Loucy (cell line): ENCODE measurements around the gene CBLC.
A peak's percentile ranks its signal among the peaks of the same experiment; 100 is the strongest.

Experiments used
- H2AFZ ChIP-seq: fragments of 200-600 bp; sonication (generic); 2 replicates; pipeline ENCODE4 v1.6.0; 2016; ENCODE audit warnings: antibody characterized with exemption, mild to moderate bottlenecking, low read length, moderate library complexity
- H3F3A ChIP-seq: fragments of 200-600 bp; 2 replicates; pipeline ENCODE4 v1.6.0; 2016; ENCODE audit warnings: antibody characterized with exemption, low read depth, mild to moderate bottlenecking
- H3K27me3 ChIP-seq: fragments of 200-600 bp; sonication (generic); 2 replicates; pipeline ENCODE4 v1.6.1; 2014; ENCODE audit warnings: low read length, mild to moderate bottlenecking; ENCODE audit not compliant: insufficient read depth, poor library complexity, severe bottlenecking
- H3K36me3 ChIP-seq: fragments of 200-600 bp; sonication (generic); 2 replicates; pipeline ENCODE4 v1.6.1; 2016; ENCODE audit warnings: low read length; ENCODE audit not compliant: insufficient read depth
- H3K4me1 ChIP-seq: fragments of 200-600 bp; sonication (generic); 2 replicates; pipeline ENCODE4 v1.5.1; 2014; ENCODE audit warnings: low read length, mild to moderate bottlenecking; ENCODE audit not compliant: insufficient read depth, poor library complexity, severe bottlenecking
- H3K4me2 ChIP-seq: fragments of 200-600 bp; sonication (generic); 2 replicates; pipeline ENCODE4 v1.6.0; 2014; ENCODE audit warnings: antibody characterized with exemption, low read length, low read depth, mild to moderate bottlenecking; ENCODE audit not compliant: poor library complexity, severe bottlenecking
- H3K4me3 ChIP-seq: fragments of 200-600 bp; sonication (generic); 2 replicates; pipeline ENCODE4 v1.5.1; 2014; ENCODE audit warnings: low read length, mild to moderate bottlenecking, mixed read lengths; ENCODE audit not compliant: poor library complexity, severe bottlenecking
- H3K79me2 ChIP-seq: fragments of 200-600 bp; sonication (generic); 2 replicates; pipeline ENCODE4 v1.6.1; 2014; ENCODE audit warnings: low read length; ENCODE audit not compliant: insufficient read depth
- H3K9ac ChIP-seq: fragments of 200-600 bp; sonication (generic); 2 replicates; pipeline ENCODE4 v1.6.0; 2014; ENCODE audit warnings: mild to moderate bottlenecking, low read depth, low read length, moderate library complexity; ENCODE audit not compliant: poor library complexity, severe bottlenecking
- H3K9me2 ChIP-seq: fragments of 200-600 bp; sonication (generic); replicated peaks from 2 replicates; pipeline ENCODE4 v1.6.1; 2016; ENCODE audit warnings: low read depth, low read length, mixed read lengths
- H3K9me3 ChIP-seq: fragments of 200-600 bp; sonication (generic); 2 replicates; pipeline ENCODE4 v1.6.1; 2014; ENCODE audit warnings: mild to moderate bottlenecking, antibody characterized with exemption, low read length, low read depth; ENCODE audit not compliant: insufficient read depth
- H4K20me1 ChIP-seq: fragments of 200-600 bp; sonication (generic); 2 replicates; pipeline ENCODE4 v1.6.0; 2014; ENCODE audit warnings: antibody characterized with exemption, low read length, mild to moderate bottlenecking; ENCODE audit not compliant: insufficient read depth, poor library complexity, severe bottlenecking
- EZH2phosphoT487 ChIP-seq: fragments of 200-600 bp; IDR thresholded peaks from 2 replicates; pipeline ENCODE4 v1.6.1; 2018; ENCODE audit warnings: antibody characterized with exemption, mild to moderate bottlenecking, moderate library complexity, borderline replicate concordance
- TF ChIP-seq, protein P1 (sequence below): fragments of 200-600 bp; sonication (generic); conservative IDR thresholded peaks from 2 replicates; pipeline ENCODE4 v1.5.1; 2014; ENCODE audit warnings: mild to moderate bottlenecking, antibody characterized with exemption, low read length

CBLC gene

DNA sequence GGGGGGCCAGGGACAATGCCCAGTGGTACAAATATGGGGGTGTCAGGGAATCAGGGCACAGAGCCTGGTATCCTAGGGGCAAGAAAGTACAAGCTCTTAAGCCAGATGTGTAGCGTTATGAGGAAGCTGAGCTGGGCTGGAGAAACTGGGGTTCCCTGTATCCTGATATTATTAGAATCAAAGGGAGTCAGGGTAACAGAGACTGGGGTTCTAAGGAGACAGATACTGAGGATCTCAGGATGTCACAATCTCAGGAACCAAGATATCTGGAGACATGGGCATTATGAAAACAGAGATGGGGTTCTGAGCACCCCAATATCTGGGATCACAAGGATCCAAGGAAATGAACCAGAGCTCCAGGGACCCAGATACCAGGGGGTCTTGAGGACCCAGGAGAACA, 28.4 kb upstream of the CBLC start:
- peaks cover 35% of the 10 kb centered on the region for H3K4me1 ChIP-seq

DNA sequence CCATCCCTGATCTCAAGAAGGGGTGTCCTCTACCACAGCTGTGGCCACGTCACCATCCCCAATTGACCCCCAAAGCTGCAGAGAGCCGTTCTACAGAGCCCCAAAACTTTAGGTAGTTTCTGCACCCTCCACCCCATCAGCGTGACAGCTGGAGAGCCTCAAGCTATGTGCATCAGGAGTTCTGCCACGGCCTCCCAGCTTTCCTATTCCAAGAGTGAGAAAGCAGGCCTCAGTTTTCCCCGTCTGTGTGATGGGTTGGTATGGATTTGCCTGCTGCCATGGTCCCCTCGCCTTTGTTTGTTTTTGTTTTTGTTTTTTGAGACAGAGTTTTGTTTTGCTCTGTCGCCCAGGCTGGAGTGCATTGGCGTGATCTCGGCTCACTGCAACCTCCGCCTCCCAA, 27.7 kb upstream of the CBLC start:
- Histone ChIP-seq H3K4me3 (peak overlapping the region; percentile 80), H3K79me2 (peaks cover 12% of the 10 kb centered on the region; the same call in 1 of the 2 replicates), H3K4me2 (peak overlapping the region; percentile 81), H3K9me2 (no peaks in the 10 kb centered on the region), H3F3A (peaks cover 4% of the 10 kb centered on the region; the same call in 1 of the 2 replicates), H3K36me3 (no peaks in the 10 kb centered on the region), H2AFZ (no peak overlapping the region), H3K4me1 (peaks cover 41% of the 10 kb centered on the region), H4K20me1 (peaks cover 4% of the 10 kb centered on the region), H3K27me3 (no peaks in the 10 kb centered on the region), H3K9ac (peak overlapping the region; percentile 81), H3K9me3 (no peaks in the 10 kb centered on the region)
- TF ChIP-seq, protein P1, sequence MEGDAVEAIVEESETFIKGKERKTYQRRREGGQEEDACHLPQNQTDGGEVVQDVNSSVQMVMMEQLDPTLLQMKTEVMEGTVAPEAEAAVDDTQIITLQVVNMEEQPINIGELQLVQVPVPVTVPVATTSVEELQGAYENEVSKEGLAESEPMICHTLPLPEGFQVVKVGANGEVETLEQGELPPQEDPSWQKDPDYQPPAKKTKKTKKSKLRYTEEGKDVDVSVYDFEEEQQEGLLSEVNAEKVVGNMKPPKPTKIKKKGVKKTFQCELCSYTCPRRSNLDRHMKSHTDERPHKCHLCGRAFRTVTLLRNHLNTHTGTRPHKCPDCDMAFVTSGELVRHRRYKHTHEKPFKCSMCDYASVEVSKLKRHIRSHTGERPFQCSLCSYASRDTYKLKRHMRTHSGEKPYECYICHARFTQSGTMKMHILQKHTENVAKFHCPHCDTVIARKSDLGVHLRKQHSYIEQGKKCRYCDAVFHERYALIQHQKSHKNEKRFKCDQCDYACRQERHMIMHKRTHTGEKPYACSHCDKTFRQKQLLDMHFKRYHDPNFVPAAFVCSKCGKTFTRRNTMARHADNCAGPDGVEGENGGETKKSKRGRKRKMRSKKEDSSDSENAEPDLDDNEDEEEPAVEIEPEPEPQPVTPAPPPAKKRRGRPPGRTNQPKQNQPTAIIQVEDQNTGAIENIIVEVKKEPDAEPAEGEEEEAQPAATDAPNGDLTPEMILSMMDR = no peak
- no peak for TF ChIP-seq EZH2phosphoT487

More for the DNA sequence above, 28.4 kb upstream of the CBLC start:
- Histone ChIP-seq H4K20me1 (peaks cover 4% of the 10 kb centered on the region), H3K36me3 (no peaks in the 10 kb centered on the region), H3K4me3 (peak overlapping the region; percentile 80), H3K4me2 (peak overlapping the region; percentile 81), H3K9me3 (no peaks in the 10 kb centered on the region), H3K27me3 (no peaks in the 10 kb centered on the region), H2AFZ (no peak overlapping the region), H3F3A (peaks cover 4% of the 10 kb centered on the region; the same call in 1 of the 2 replicates), H3K79me2 (peaks cover 12% of the 10 kb centered on the region; the same call in 1 of the 2 replicates), H3K9ac (peak overlapping the region; percentile 81), H3K9me2 (no peaks in the 10 kb centered on the region)
- TF ChIP-seq EZH2phosphoT487 = no peak
- TF ChIP-seq, protein P1 = no peak

DNA sequence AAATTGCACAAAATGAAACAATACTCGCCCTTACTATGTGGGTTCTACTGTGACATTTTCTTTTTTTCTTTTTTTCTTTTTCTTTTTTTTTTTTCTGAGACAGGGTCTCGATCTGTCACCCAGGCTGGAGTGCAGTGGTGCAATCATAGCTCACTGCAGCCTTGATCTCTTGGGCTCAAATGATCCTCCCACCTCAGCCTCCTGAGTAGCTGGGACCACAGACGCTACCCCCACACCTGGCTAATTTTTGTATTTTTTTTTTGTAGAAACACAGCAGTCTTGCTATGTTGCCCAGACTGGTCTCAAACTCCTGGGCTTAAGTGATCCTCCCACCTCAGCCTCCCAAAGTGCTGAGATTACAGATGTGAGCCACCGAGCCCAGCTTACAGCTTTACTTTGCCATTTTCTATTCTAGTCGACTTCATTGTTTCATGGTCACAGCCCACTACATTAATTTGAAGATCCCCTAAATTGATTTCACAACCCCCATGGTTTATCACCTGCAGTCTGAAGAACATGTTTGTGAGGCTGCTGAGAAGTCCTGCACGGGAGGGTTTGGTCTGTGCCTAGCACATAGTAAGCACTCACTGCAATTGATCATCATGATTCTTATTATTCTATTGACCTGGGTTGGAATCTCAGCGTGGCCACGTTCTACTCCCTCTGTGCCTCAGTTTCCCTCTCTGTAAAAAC, 25.4 kb upstream of the CBLC start:
- Histone ChIP-seq H4K20me1 (peaks cover 4% of the 10 kb centered on the region), H3F3A (peaks cover 4% of the 10 kb centered on the region; the same call in 1 of the 2 replicates), H3K9me2 (no peaks in the 10 kb centered on the region), H3K9ac (peak overlapping the region; percentile 4), H2AFZ (no peak overlapping the region), H3K4me2 (peak overlapping the region; percentile 90), H3K9me3 (no peaks in the 10 kb centered on the region), H3K4me3 (peak overlapping the region; percentile 82), H3K27me3 (no peaks in the 10 kb centered on the region), H3K36me3 (no peaks in the 10 kb centered on the region), H3K4me1 (peaks cover 47% of the 10 kb centered on the region), H3K79me2 (peaks cover 12% of the 10 kb centered on the region; the same call in 1 of the 2 replicates)
- TF ChIP-seq, protein P1 = no peak
- no peak for TF ChIP-seq EZH2phosphoT487
